ENCODE data around the gene CADM3.

The CADM3 gene

GRCh38 chr1:159171254-159171687 is at the start of gene CADM3:
TSS of gene CADM3 (plus strand) at chr1:159171615. CDS start at chr1:159171766, 151 bp downstream.
- Histone ChIP-seq H3K4me3 (ENCODE audit: low read depth, low read length) (peak within 1 kb of the TSS; percentile 79), H3K4me1 (ENCODE audit: control insufficient read depth, insufficient read depth, low read length) (peaks cover 11% of the 10 kb centered on the region), H3K27ac (ENCODE audit: low read depth, low read length) (peak within 1 kb of the TSS; percentile 20), H3K36me3 (ENCODE audit: control insufficient read depth, insufficient read depth, low read length) (no peaks in the 10 kb centered on the region), H3K9ac (ENCODE audit: low read depth, low read length) (no peak within 1 kb of the TSS), H3K27me3 (ENCODE audit: control insufficient read depth, insufficient read depth, low read length) (peaks cover 18% of the 10 kb centered on the region), H3K9me3 (ENCODE audit: control insufficient read depth, insufficient read depth, low read length) (no peaks in the 10 kb centered on the region)

GRCh38 chr1:159122005-159122621 is 49.3 kb upstream of the CADM3 start:
- Histone ChIP-seq H3K27me3 (ENCODE audit: control insufficient read depth, insufficient read depth, low read length) (no peaks in the 10 kb centered on the region), H3K4me1 (ENCODE audit: control insufficient read depth, insufficient read depth, low read length) (peaks cover 7% of the 10 kb centered on the region; the same call in 1 of the 2 replicates), H3K27ac (ENCODE audit: low read depth, low read length) (no peak overlapping the region)

GRCh38 chr1:159123587-159123986 is 47.8 kb upstream of the CADM3 start:
- Histone ChIP-seq H3K27me3 (ENCODE audit: control insufficient read depth, insufficient read depth, low read length) (no peaks in the 10 kb centered on the region), H3K36me3 (ENCODE audit: control insufficient read depth, insufficient read depth, low read length) (no peaks in the 10 kb centered on the region), H3K9me3 (ENCODE audit: control insufficient read depth, insufficient read depth, low read length) (no peaks in the 10 kb centered on the region), H3K4me3 (ENCODE audit: low read depth, low read length) (no peak overlapping the region), H3K27ac (ENCODE audit: low read depth, low read length) (no peak overlapping the region), H3K9ac (ENCODE audit: low read depth, low read length) (no peak overlapping the region), H3K4me1 (ENCODE audit: control insufficient read depth, insufficient read depth, low read length) (peaks cover 7% of the 10 kb centered on the region; the same call in 1 of the 2 replicates)

More at GRCh38 chr1:159122005-159122621, 49.3 kb upstream of the CADM3 start:
- no peaks in the 10 kb centered on the region for H3K36me3 ChIP-seq (ENCODE audit: control insufficient read depth, insufficient read depth, low read length)
- H3K9ac ChIP-seq (ENCODE audit: low read depth, low read length): no peak overlapping the region
- H3K4me3 ChIP-seq (ENCODE audit: low read depth, low read length): no peak overlapping the region
- H3K9me3 ChIP-seq (ENCODE audit: control insufficient read depth, insufficient read depth, low read length): no peaks in the 10 kb centered on the region

GRCh38 chr1:159132271-159132881 is 39.0 kb upstream of the CADM3 start:
- Histone ChIP-seq H3K9ac (ENCODE audit: low read depth, low read length) (no peak overlapping the region), H3K4me1 (ENCODE audit: control insufficient read depth, insufficient read depth, low read length) (no peaks in the 10 kb centered on the region), H3K27me3 (ENCODE audit: control insufficient read depth, insufficient read depth, low read length) (no peaks in the 10 kb centered on the region), H3K36me3 (ENCODE audit: control insufficient read depth, insufficient read depth, low read length) (no peaks in the 10 kb centered on the region), H3K27ac (ENCODE audit: low read depth, low read length) (no peak overlapping the region), H3K9me3 (ENCODE audit: control insufficient read depth, insufficient read depth, low read length) (no peaks in the 10 kb centered on the region), H3K4me3 (ENCODE audit: low read depth, low read length) (no peak overlapping the region)

GRCh38 chr1:159140474-159140873 is 30.9 kb upstream of the CADM3 start:
- Histone ChIP-seq H3K4me3 (ENCODE audit: low read depth, low read length) (no peak overlapping the region), H3K4me1 (ENCODE audit: control insufficient read depth, insufficient read depth, low read length) (peaks cover 14% of the 10 kb centered on the region), H3K9me3 (ENCODE audit: control insufficient read depth, insufficient read depth, low read length) (no peaks in the 10 kb centered on the region), H3K27ac (ENCODE audit: low read depth, low read length) (no peak overlapping the region), H3K27me3 (ENCODE audit: control insufficient read depth, insufficient read depth, low read length) (no peaks in the 10 kb centered on the region), H3K36me3 (ENCODE audit: control insufficient read depth, insufficient read depth, low read length) (no peaks in the 10 kb centered on the region), H3K9ac (ENCODE audit: low read depth, low read length) (no peak overlapping the region)

- Histone ChIP-seq H3K27me3 (ENCODE audit: control insufficient read depth, insufficient read depth, low read length) (no peaks in the 10 kb centered on the region), H3K36me3 (ENCODE audit: control insufficient read depth, insufficient read depth, low read length) (no peaks in the 10 kb centered on the region)
Measured at GRCh38 chr1:159141584-159142390, 29.6 kb upstream of the CADM3 start.

GRCh38 chr1:159142391-159142663 is 29.1 kb upstream of the CADM3 start:
- Histone ChIP-seq H3K9ac (ENCODE audit: low read depth, low read length) (no peak overlapping the region), H3K4me1 (ENCODE audit: control insufficient read depth, insufficient read depth, low read length) (peaks cover 14% of the 10 kb centered on the region), H3K9me3 (ENCODE audit: control insufficient read depth, insufficient read depth, low read length) (no peaks in the 10 kb centered on the region), H3K27me3 (ENCODE audit: control insufficient read depth, insufficient read depth, low read length) (no peaks in the 10 kb centered on the region), H3K36me3 (ENCODE audit: control insufficient read depth, insufficient read depth, low read length) (no peaks in the 10 kb centered on the region), H3K27ac (ENCODE audit: low read depth, low read length) (no peak overlapping the region), H3K4me3 (ENCODE audit: low read depth, low read length) (0 out of 2 replicates have a peak overlapping the region, but pooled peaks have one; percentile 20)

More at GRCh38 chr1:159141584-159142390, 29.6 kb upstream of the CADM3 start:
- Histone ChIP-seq H3K27ac (ENCODE audit: low read depth, low read length) (no peak overlapping the region), H3K9me3 (ENCODE audit: control insufficient read depth, insufficient read depth, low read length) (no peaks in the 10 kb centered on the region), H3K9ac (ENCODE audit: low read depth, low read length) (no peak overlapping the region), H3K4me1 (ENCODE audit: control insufficient read depth, insufficient read depth, low read length) (peaks cover 14% of the 10 kb centered on the region), H3K4me3 (ENCODE audit: low read depth, low read length) (peak overlapping the region; percentile 20)

- peaks cover 14% of the 10 kb centered on the region for H3K4me1 ChIP-seq (ENCODE audit: control insufficient read depth, insufficient read depth, low read length)
- H3K9me3 ChIP-seq (ENCODE audit: control insufficient read depth, insufficient read depth, low read length): no peaks in the 10 kb centered on the region
- no peaks in the 10 kb centered on the region for H3K27me3 ChIP-seq (ENCODE audit: control insufficient read depth, insufficient read depth, low read length)
- no peak overlapping the region for H3K4me3 ChIP-seq (ENCODE audit: low read depth, low read length)
- no peak overlapping the region for H3K27ac ChIP-seq (ENCODE audit: low read depth, low read length)
- no peaks in the 10 kb centered on the region for H3K36me3 ChIP-seq (ENCODE audit: control insufficient read depth, insufficient read depth, low read length)
- H3K9ac ChIP-seq (ENCODE audit: low read depth, low read length): no peak overlapping the region
Measured at GRCh38 chr1:159142726-159143510, 28.5 kb upstream of the CADM3 start.

GRCh38 chr1:159144571-159144970 is 26.8 kb upstream of the CADM3 start:
- H3K4me3 ChIP-seq (ENCODE audit: low read depth, low read length): no peak overlapping the region
- H3K9me3 ChIP-seq (ENCODE audit: control insufficient read depth, insufficient read depth, low read length): no peaks in the 10 kb centered on the region
- H3K4me1 ChIP-seq (ENCODE audit: control insufficient read depth, insufficient read depth, low read length): peaks cover 14% of the 10 kb centered on the region
- no peak overlapping the region for H3K9ac ChIP-seq (ENCODE audit: low read depth, low read length)
- no peaks in the 10 kb centered on the region for H3K27me3 ChIP-seq (ENCODE audit: control insufficient read depth, insufficient read depth, low read length)
- no peaks in the 10 kb centered on the region for H3K36me3 ChIP-seq (ENCODE audit: control insufficient read depth, insufficient read depth, low read length)
- no peak overlapping the region for H3K27ac ChIP-seq (ENCODE audit: low read depth, low read length)

- H3K36me3 ChIP-seq (ENCODE audit: control insufficient read depth, insufficient read depth, low read length): no peaks in the 10 kb centered on the region
- H3K27me3 ChIP-seq (ENCODE audit: control insufficient read depth, insufficient read depth, low read length): no peaks in the 10 kb centered on the region
- H3K9ac ChIP-seq (ENCODE audit: low read depth, low read length): no peak overlapping the region
- H3K9me3 ChIP-seq (ENCODE audit: control insufficient read depth, insufficient read depth, low read length): no peaks in the 10 kb centered on the region
- H3K4me3 ChIP-seq (ENCODE audit: low read depth, low read length): no peak overlapping the region
- no peak overlapping the region for H3K27ac ChIP-seq (ENCODE audit: low read depth, low read length)
- peaks cover 3% of the 10 kb centered on the region for H3K4me1 ChIP-seq (ENCODE audit: control insufficient read depth, insufficient read depth, low read length)
Measured at GRCh38 chr1:159146980-159147379, 24.4 kb upstream of the CADM3 start.

Data from HUES48 (cell line).